Stimulated activated CD8-positive, alpha-beta memory T cell treated with anti-CD3 and anti-CD28 coated beads, Interleukin-7, amount 100 ng/mL, for 1 hour (primary cell): Measurements from ENCODE around the gene CNTN1.

Experiments used
- DNase-seq, 2 donors: peaks; one replicate each; pipeline ENCODE4 v3.0.0-alpha.2; 2020; ENCODE audit warnings: low read depth in 2 of 2

CNTN1 gene

DNA sequence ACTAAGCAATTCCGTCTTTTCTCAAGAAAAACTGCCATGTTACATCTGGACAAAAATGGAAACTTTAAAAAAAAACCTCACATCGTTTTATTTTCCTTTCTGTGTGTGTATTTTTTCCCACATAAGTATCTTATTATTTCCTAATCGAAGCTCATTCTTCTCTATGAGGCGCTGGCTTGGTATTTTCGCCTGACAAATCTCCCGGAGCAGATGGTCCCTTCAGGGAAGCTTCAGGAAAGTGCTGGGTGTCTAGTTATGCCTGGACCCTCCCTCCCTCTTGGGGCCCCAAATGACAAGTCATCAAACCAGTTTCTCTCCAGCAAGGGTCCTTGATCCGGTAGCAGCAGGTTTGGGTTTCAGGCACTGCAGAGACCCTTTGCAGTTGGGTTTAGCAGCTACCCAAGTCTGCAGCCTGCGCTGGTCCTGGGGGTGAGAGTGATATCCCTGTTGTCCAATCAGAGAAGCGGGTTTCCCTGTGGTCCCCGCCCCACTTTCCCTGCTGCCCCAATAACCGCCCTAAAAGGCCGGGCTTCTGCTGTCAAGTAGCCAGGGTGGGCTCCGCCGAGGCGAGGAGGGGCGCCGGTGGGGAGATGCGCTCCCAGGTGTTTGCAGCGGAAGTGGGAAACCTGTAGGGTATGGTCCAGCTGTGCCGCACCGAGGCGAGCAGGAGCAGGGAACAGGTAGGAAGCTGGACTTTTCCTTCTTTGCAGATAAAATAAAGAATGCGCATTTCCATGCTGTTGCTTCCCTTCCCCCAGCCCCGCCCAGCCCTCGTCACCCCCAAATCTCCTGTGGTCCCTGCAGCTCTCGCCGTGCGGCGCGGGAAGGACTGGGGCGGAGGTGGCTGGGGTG, at the start of gene CNTN1:
Gene CNTN1 (plus strand): TSS at position 527 of the 852 bp plus-strand sequence.
- DNase-seq = no peak

GRCh38 chr12:40643506-40643905, 48.7 kb upstream of the CNTN1 start:
- DNase-seq = no peak

GRCh38 chr12:40643976-40644375, 48.3 kb upstream of the CNTN1 start:
- DNase-seq = no peak

- DNase-seq = no peak
These were observed 47.5 kb upstream of the CNTN1 start for GRCh38 chr12:40644708-40645107.

DNA sequence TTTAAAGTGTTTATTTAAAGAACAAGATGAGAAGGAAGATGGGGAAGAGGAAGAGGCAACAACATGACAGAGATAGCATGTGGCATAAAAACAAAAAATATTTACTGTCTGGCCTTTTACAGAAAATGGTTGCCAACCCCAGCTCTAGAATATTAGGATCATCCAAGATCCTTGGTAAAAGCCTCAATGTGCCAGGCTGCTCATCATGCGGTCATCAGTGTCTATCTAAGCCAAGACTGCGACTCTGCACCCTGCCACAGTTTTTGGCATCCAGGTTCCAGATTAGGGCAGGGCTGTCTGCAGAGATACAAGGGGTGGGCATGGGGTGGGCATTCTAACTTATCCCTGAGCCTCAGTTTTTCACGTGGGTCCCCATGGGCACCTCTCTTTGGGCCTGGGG, 46.9 kb upstream of the CNTN1 start:
- DNase-seq = no peak

- no peak for DNase-seq
These were observed 45.8 kb upstream of the CNTN1 start for GRCh38 chr12:40646456-40646855.

DNA sequence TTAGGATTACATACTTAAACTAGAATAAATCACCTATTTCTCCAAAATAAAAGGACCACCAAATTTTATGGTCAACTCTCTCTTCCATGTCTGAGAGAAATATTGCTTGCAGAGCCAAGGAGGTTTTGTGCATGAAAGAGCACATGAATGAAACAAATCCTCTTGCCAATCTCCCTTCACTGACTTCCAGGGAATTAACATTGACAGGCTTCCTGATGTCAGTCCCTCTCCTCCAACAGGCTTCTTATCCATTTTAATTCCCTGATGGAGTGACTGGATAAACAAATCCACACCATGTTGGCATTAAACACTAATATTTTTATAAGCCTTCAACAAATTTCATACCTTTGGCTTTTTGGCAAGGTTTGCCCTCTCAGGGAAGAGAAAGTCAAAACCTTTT, 45.3 kb upstream of the CNTN1 start:
- DNase-seq = no peak

GRCh38 chr12:40647651-40648050, 44.6 kb upstream of the CNTN1 start:
- DNase-seq = no peak

GRCh38 chr12:40648519-40648918, 43.7 kb upstream of the CNTN1 start:
- no peak for DNase-seq

GRCh38 chr12:40650038-40650704, 42.1 kb upstream of the CNTN1 start:
- no peak for DNase-seq

DNA sequence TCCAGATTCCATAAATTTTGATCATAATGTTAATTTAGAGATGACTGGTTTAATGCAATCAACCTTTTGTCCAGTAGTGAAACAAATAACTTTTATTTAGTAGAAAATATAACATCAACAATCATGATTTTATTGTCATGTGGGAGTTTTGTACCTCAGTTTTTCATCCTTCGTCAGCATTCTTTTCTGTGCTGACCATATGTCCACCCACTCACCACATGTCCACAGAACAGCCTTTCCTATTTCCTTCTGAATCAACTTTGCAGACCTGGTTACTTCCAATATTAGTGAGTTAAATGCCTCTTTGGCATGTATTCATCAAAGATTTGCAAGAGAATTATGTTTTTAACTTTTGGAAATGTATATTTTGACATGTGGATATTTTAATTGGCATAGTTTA, 36.8 kb upstream of the CNTN1 start:
- DNase-seq = no peak

DNA sequence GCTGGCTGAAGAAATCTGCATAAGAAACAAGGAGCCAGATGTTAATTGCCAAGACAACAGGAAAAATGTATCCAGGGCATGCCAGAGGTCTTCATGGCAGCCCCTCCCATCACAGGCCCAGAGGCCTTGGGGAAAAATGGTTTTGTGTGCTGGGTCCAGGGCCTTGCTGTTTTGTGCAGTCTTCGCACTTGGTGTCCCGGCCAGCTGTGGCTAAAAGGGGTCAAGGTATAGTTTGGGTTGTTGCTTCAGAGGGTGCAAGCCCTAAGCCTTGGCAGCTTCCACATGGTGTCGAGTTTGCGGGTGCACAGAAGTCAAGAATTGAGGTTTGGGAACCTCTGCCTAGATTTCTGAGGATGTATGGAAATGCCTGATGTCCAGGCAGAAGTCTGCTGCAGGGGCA, 29.9 kb upstream of the CNTN1 start:
- DNase-seq = no peak

GRCh38 chr12:40663781-40664180, 28.5 kb upstream of the CNTN1 start:
- DNase-seq = no peak

GRCh38 chr12:40668099-40668529, 24.1 kb upstream of the CNTN1 start:
- no peak for DNase-seq

GRCh38 chr12:40672741-40673271, 19.4 kb upstream of the CNTN1 start:
- no peak for DNase-seq

GRCh38 chr12:40681148-40681547, 11.1 kb upstream of the CNTN1 start:
- no peak for DNase-seq

GRCh38 chr12:40684986-40685385, 7.3 kb upstream of the CNTN1 start:
- no peak for DNase-seq

DNA sequence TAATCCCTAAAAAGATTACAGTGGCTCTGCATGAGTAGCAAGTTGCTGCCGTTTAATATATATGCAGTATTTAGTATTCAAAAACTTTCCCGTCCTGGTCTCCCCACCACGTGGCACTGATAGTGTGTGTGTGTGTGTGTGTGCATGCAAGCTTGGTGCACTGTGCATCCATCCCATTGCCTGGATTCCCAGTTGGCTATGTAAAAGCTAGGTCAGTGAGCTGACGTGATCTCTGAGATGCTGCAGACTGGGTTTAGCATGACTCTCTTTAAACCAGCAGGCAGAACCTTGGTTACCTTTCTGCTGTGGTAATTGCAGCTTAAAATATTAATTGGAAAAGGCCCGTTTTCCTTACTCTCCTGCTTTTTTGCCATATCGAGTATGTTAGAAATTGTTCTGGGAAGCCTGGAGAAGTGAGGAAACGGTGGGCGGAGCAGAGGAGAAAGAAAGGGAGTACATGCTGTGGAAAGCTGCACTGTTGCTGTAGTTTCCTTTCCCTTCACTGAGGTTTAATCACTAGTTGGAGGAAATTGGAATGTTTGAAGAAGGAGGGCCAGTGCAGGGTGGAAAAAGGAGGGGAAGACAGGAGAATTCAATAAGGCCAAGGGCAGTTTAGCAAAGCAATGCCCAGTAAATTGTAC, 4.0 kb upstream of the CNTN1 start:
- DNase-seq = no peak

- DNase-seq = no peak
These were observed 2.7 kb upstream of the CNTN1 start for GRCh38 chr12:40689576-40689975.

- DNase-seq = no peak
These were observed 547 bp downstream of the CNTN1 start for GRCh38 chr12:40692765-40693206.

DNA sequence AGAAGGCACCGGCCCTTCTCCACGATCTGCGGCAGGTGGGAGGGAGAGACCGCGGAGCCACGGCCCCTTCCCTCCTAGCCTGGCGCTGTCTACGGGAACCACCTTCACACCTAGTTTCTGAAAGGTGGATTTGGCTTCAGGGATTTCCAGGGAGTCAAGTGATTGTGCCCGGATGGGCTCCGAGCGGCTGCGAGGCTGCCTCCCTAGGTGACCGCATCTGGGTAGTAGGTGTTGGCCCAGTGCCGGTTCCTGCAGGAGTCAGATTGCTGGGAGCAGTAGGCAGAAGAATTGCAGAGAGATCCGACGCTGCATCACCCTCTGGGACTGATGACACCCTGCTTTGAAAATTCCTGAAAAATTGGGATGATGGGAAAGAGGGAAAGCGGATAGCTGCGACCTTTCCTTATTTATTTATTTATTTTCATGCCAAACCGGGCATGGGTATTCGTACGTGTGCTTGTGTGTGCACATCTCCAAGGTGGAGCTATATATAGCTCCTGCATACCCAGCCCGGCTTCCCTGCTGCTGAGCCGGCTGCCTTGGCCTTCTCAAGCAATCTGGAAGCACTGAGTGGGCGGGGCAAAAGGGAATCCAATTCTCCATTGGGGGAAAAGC, 1.1 kb downstream of the CNTN1 start:
- DNase-seq = no peak
